T-cell (primary cell): ENCODE data around the gene ELAVL4. TPM values are rescaled to one million over a fixed set of nuclear protein-coding genes. Genes with fewer than 3 reads are reported as not detected.

Experiments
- ATAC-seq, 4 experiments: fragments of 200-7000 bp in 3 of 4; fragments of 150-1000 bp in 1 of 4; cut with Tn5 transposase; replicated peaks in 1 of 4; 1 replicate in 3 of 4; 2 replicates in 1 of 4; pipeline ENCODE4 v1.10.0; 2021; ENCODE audit warnings: moderate library complexity in 3 of 4, mild to moderate bottlenecking in 2 of 4, moderate number of reproducible peaks in 1 of 4
- CTCF ChIA-PET, 2 donors: fragments of 300-600 bp; sonication (Branson Sonifier 250); formaldehyde crosslinking; loops; one replicate each; lab custom pipeline; 2022; ENCODE audit warnings: antibody characterized with exemption in 2 of 2; lab: Charles Lee
- POLR2A ChIA-PET, 2 donors: fragments of 300-600 bp; sonication (Branson Sonifier 250); formaldehyde crosslinking; loops; one replicate each; lab custom pipeline; 2022; ENCODE audit warnings: antibody characterized with exemption in 2 of 2; lab: Charles Lee
- DNase-seq, 35 experiments: peaks; one replicate each; pipeline versions ENCODE4 v3.0.0 to v3.0.0-alpha.2; 2013 to 2023
- H3K27ac ChIP-seq: one replicate; pipeline ENCODE4 v1.5.1; 2013; ENCODE audit warnings: low read length
- H3K27me3 ChIP-seq, 2 experiments: replicated peaks in 1 of 2; 1 replicate in 1 of 2; 2 replicates in 1 of 2; pipeline versions ENCODE4 v1.6.1 to v1.7.0; 2013; ENCODE audit warnings: low read length in 1 of 2, mixed read lengths in 1 of 2; ENCODE audit not compliant: control insufficient read depth in 2 of 2, insufficient read depth in 2 of 2; ENCODE audit errors: extremely low read depth in 1 of 2
- H3K36me3 ChIP-seq, 2 donors: 1 replicate in 1 of 2; 2 replicates in 1 of 2; pipeline versions ENCODE4 v1.6.1 to v1.7.0; 2013; ENCODE audit warnings: low read length in 1 of 2; ENCODE audit not compliant: control insufficient read depth in 2 of 2, insufficient read depth in 1 of 2; ENCODE audit errors: extremely low read depth in 1 of 2
- H3K4me1 ChIP-seq, 2 experiments: 1 replicate in 1 of 2; 2 replicates in 1 of 2; pipeline versions ENCODE4 v1.6.1 to v1.7.0; 2013; ENCODE audit warnings: low read length in 2 of 2, mixed read lengths in 1 of 2; ENCODE audit not compliant: insufficient read depth in 2 of 2, control insufficient read depth in 1 of 2; ENCODE audit errors: extremely low read depth in 1 of 2
- H3K4me3 ChIP-seq, 2 donors: 1 replicate in 1 of 2; 2 replicates in 1 of 2; pipeline versions ENCODE4 v1.5.1 to v1.7.0; 2013; ENCODE audit warnings: mild to moderate bottlenecking in 2 of 2, low read length in 1 of 2, moderate library complexity in 1 of 2; ENCODE audit not compliant: control insufficient read depth in 1 of 2; ENCODE audit errors: extremely low read depth in 1 of 2
- H3K9me3 ChIP-seq: 2 replicates; pipeline ENCODE4 v1.7.0; 2013
- H3K27ac Mint-ChIP-seq, 2 donors: one replicate each; pipeline ENCODE4 v1.8.0; 2020 to 2021; ENCODE audit warnings: mild to moderate bottlenecking in 2 of 2, mixed read lengths in 2 of 2
- H3K27me3 Mint-ChIP-seq, 2 donors: one replicate each; pipeline ENCODE4 v1.8.0; 2021 to 2022; ENCODE audit warnings: mixed read lengths in 2 of 2
- H3K36me3 Mint-ChIP-seq: one replicate; pipeline ENCODE4 v1.8.0; 2021; ENCODE audit warnings: mixed read lengths
- H3K4me1 Mint-ChIP-seq, 3 donors: one replicate each; pipeline ENCODE4 v1.8.0; 2020 to 2022; ENCODE audit warnings: mixed read lengths in 3 of 3, mild to moderate bottlenecking in 1 of 3
- H3K4me3 Mint-ChIP-seq, 3 donors: one replicate each; pipeline ENCODE4 v1.8.0; 2020 to 2022; ENCODE audit warnings: mild to moderate bottlenecking in 3 of 3, mixed read lengths in 3 of 3, moderate library complexity in 3 of 3
- H3K9me3 Mint-ChIP-seq, 3 donors: one replicate each; pipeline ENCODE4 v1.8.0; 2020 to 2022; ENCODE audit warnings: mixed read lengths in 3 of 3
- WGBS: methylation state at CpG from one replicate; pipeline ENCODE4 v1.1.5; 2013; ENCODE audit warnings: missing lambda C conversion rate; ENCODE audit not compliant: insufficient coverage; 5-methylcytosine and 5-hydroxymethylcytosine counted together
- total RNA-seq, 35 experiments: library from RNA in 6 of 35; stranded (reverse) in 6 of 35; fragments of 120-200 nt in 1 of 35; gene quantifications; one replicate each; pipeline versions ENCODE4 v1.2.1 to v1.2.4 and lab custom pipeline; 2013 to 2026

ELAVL4 gene
- total RNA-seq, 5 donors from 2014 or later (not counting 1 experiment from before 2014, with no cell fraction given): not detected

GRCh38 chr1:50237056-50237455, 128.3 kb downstream of the ELAVL4 start:
- H3K27ac Mint-ChIP-seq: no peak overlapping the region

GRCh38 chr1:50243939-50244338, 135.2 kb downstream of the ELAVL4 start:
- ATAC-seq (no peak), DNase-seq (no peak)
- no peaks in the 10 kb centered on the region for H3K4me1 ChIP-seq
- H3K27me3 ChIP-seq: peaks cover 0 to 14% of the 10 kb centered on the region in 2 experiments
- Mint-ChIP-seq H3K9me3 (no peaks in the 10 kb centered on the region), H3K36me3 (no peaks in the 10 kb centered on the region), H3K4me1 (no peaks in the 10 kb centered on the region), H3K4me3 (no peak overlapping the region), H3K27ac (no peak overlapping the region), H3K27me3 (peaks cover 5 to 12% of the 10 kb centered on the region in 2 donors)
- H3K4me3 ChIP-seq: no peak overlapping the region
- no peaks in the 10 kb centered on the region for H3K36me3 ChIP-seq
- 53% methylated on average over 5 of the region's 5 CpGs for WGBS
- ChIA-PET POLR2A (no interaction called here), CTCF (no interaction called here)
- H3K9me3 ChIP-seq: no peaks in the 10 kb centered on the region
- H3K27ac ChIP-seq: no peak overlapping the region

More at GRCh38 chr1:50237056-50237455, 128.3 kb downstream of the ELAVL4 start:
- Mint-ChIP-seq H3K36me3 (no peaks in the 10 kb centered on the region), H3K4me1 (no peaks in the 10 kb centered on the region), H3K9me3 (peaks cover 6 to 16% (median 7%) of the 10 kb centered on the region in 3 donors), H3K4me3 (no peak overlapping the region), H3K27me3 (peaks cover 0 to 3% of the 10 kb centered on the region in 2 donors)
- 89% methylated on average over 5 of the region's 6 CpGs for WGBS
- Histone ChIP-seq H3K9me3 (no peaks in the 10 kb centered on the region), H3K27me3 (peaks cover 0 to 3% of the 10 kb centered on the region in 2 experiments), H3K4me1 (no peaks in the 10 kb centered on the region), H3K4me3 (no peak overlapping the region), H3K27ac (no peak overlapping the region), H3K36me3 (no peaks in the 10 kb centered on the region)
- ChIA-PET CTCF (no interaction called here), POLR2A (no interaction called here)
- no peak for ATAC-seq
- DNase-seq: no peak

GRCh38 chr1:50246869-50247268, 138.1 kb downstream of the ELAVL4 start:
- no CpG with 5 or more reads among the region's 1 CpG for WGBS
- DNase-seq (no peak), ATAC-seq (no peak)
- POLR2A ChIA-PET: no interaction called here
- no peaks in the 10 kb centered on the region for H3K4me1 ChIP-seq
- Mint-ChIP-seq H3K36me3 (no peaks in the 10 kb centered on the region), H3K4me1 (peaks cover 0 to 3% (median 0%) of the 10 kb centered on the region in 3 donors), H3K4me3 (no peak overlapping the region), H3K27ac (no peak overlapping the region), H3K9me3 (no peaks in the 10 kb centered on the region), H3K27me3 (peaks cover 17 to 21% of the 10 kb centered on the region in 2 donors)
- no peaks in the 10 kb centered on the region for H3K36me3 ChIP-seq
- H3K4me3 ChIP-seq: no peak overlapping the region
- peaks cover 0 to 25% of the 10 kb centered on the region in 2 experiments for H3K27me3 ChIP-seq
- CTCF ChIA-PET: no interaction called here
- H3K27ac ChIP-seq: no peak overlapping the region
- no peaks in the 10 kb centered on the region for H3K9me3 ChIP-seq

GRCh38 chr1:50251702-50252101, 143.0 kb downstream of the ELAVL4 start:
- peaks cover 0 to 3% (median 0%) of the 10 kb centered on the region in 3 donors for H3K9me3 Mint-ChIP-seq
- H3K27ac Mint-ChIP-seq: no peak overlapping the region
- H3K4me3 Mint-ChIP-seq: no peak overlapping the region

GRCh38 chr1:50252196-50252595, 143.5 kb downstream of the ELAVL4 start:
- H3K4me3 Mint-ChIP-seq: no peak overlapping the region
- 83% methylated on average over 1 of the region's 2 CpGs for WGBS
- H3K4me3 ChIP-seq: no peak overlapping the region
- peaks cover 0 to 4% (median 0%) of the 10 kb centered on the region in 3 donors for H3K4me1 Mint-ChIP-seq
- DNase-seq (no peak), ATAC-seq (no peak)
- H3K27me3 ChIP-seq: peaks cover 0 to 20% of the 10 kb centered on the region in 2 experiments
- H3K27ac ChIP-seq: no peak overlapping the region
- no peak overlapping the region for H3K27ac Mint-ChIP-seq
- CTCF ChIA-PET: no interaction called here
- H3K4me1 ChIP-seq: no peaks in the 10 kb centered on the region
- H3K36me3 ChIP-seq: no peaks in the 10 kb centered on the region
- POLR2A ChIA-PET: no interaction called here
- H3K9me3 ChIP-seq: no peaks in the 10 kb centered on the region
- H3K9me3 Mint-ChIP-seq: peaks cover 0 to 3% (median 0%) of the 10 kb centered on the region in 3 donors
- no peaks in the 10 kb centered on the region for H3K36me3 Mint-ChIP-seq
- H3K27me3 Mint-ChIP-seq: peaks cover 20 to 21% of the 10 kb centered on the region in 2 donors

More at GRCh38 chr1:50251702-50252101, 143.0 kb downstream of the ELAVL4 start:
- ChIA-PET POLR2A (no interaction called here), CTCF (no interaction called here)
- Histone ChIP-seq H3K27ac (no peak overlapping the region), H3K4me3 (no peak overlapping the region), H3K27me3 (peaks cover 0 to 22% of the 10 kb centered on the region in 2 experiments), H3K9me3 (no peaks in the 10 kb centered on the region), H3K36me3 (no peaks in the 10 kb centered on the region), H3K4me1 (no peaks in the 10 kb centered on the region)
- ATAC-seq: no peak
- H3K4me1 Mint-ChIP-seq: peaks cover 0 to 4% (median 0%) of the 10 kb centered on the region in 3 donors
- H3K36me3 Mint-ChIP-seq: no peaks in the 10 kb centered on the region
- 16% methylated on average over 10 of the region's 13 CpGs for WGBS
- DNase-seq: no peak
- peaks cover 20 to 21% of the 10 kb centered on the region in 2 donors for H3K27me3 Mint-ChIP-seq

Other genes starting within 250 kb of the ELAVL4 start
- gene AGBL4, start 85.0 kb upstream of the ELAVL4 start, total RNA-seq: under 1 TPM in 1 of 5 donors, not detected in 4; 0.58 TPM